ENCODE measurements around the gene COG6. TPM values are rescaled to one million over a fixed set of nuclear protein-coding genes. Genes with fewer than 3 reads are reported as not detected.
A peak's percentile ranks its signal among the peaks of the same experiment; 100 is the strongest.

COG6 gene
- total and polyA plus RNA-seq, 2 of the 4 experiments (the other 2 are of a cell fraction) = 22.8 to 37.5 TPM

- DNase-seq (no peak), ATAC-seq (ENCODE audit: low read depth) (no peak)
- H3K4ac ChIP-seq (ENCODE audit: low read depth, low read length) = no peak overlapping the region
- H4K5ac ChIP-seq (ENCODE audit: low read depth, low read length) = no peak overlapping the region
- no peak overlapping the region for H3K23ac ChIP-seq (ENCODE audit: low read depth, low read length)
- CTCF ChIA-PET = interaction anchor here (0.9 kb wide), 1 partner anchor 11 kb away, joined by 4 read pairs; no protein-coding TSS in a partner anchor
- H3K14ac ChIP-seq (replicated peaks; ENCODE audit: low read depth, low read length) = no peak overlapping the region
- H3K79me1 ChIP-seq (ENCODE audit: low read depth in 1 of 2, low read length in 2 of 2) = no peaks in the 10 kb centered on the region
- BruUV-seq (replicated peaks) = no TSS peak
- H3K9me3 ChIP-seq (ENCODE audit: control insufficient read depth, insufficient read depth, low read length) = no peaks in the 10 kb centered on the region
- no peak overlapping the region for H2BK15ac ChIP-seq (ENCODE audit: low read depth, low read length)
- H2BK120ac ChIP-seq (ENCODE audit: low read depth, low read length) = no peak overlapping the region
- no peak overlapping the region for H3K56ac ChIP-seq (ENCODE audit: extremely low read depth, insufficient read depth, low read length)
- no peak overlapping the region for H4K91ac ChIP-seq (ENCODE audit: insufficient read depth, low read depth, low read length)
- intact Hi-C loops (cut with micrococcal nuclease) (no loop called here), in situ Hi-C loops (cut with MboI; ENCODE audit: low sequenced_read_pairs) (no loop called here), dilution Hi-C loops (cut with HindIII; ENCODE audit: low sequenced_read_pairs, unreplicated experiment) (no loop called here)
- no peak overlapping the region for H2BK20ac ChIP-seq (ENCODE audit: low read depth, low read length)
- H3K4me2 ChIP-seq (ENCODE audit: low read depth, low read length) = no peak overlapping the region
- WGBS, 2 experiments (ENCODE audit: extremely low coverage in 2 of 2, insufficient read length in 1 of 2) = 44% methylated on average over 1 of the region's 2 CpGs; no CpG with 5 or more reads in 1 of the 2 experiments
- TF ChIP-seq SMC3 (IDR thresholded peaks at IDR 0.05; ENCODE audit: low read depth, low read length) (0 out of 2 replicates have a peak, but pooled peaks have one; percentile 14), RAD21 (IDR thresholded peaks at IDR 0.05; ENCODE audit: low read length) (peak; percentile 40), NFE2L2 (IDR thresholded peaks at IDR 0.05; ENCODE audit: low read depth, low read length) (no peak), FOS (IDR thresholded peaks at IDR 0.05; ENCODE audit: low read depth, low read length) (no peak), CTCF (conservative IDR thresholded peaks at IDR 0.05; ENCODE audit: low read depth, low read length) (peak; percentile 21; the same call in 1 of the 2 replicates)
- H3K9me1 ChIP-seq (ENCODE audit: insufficient read depth, low read length) = no peaks in the 10 kb centered on the region
- no peaks in the 10 kb centered on the region for H3K36me3 ChIP-seq (ENCODE audit: control insufficient read depth, insufficient read depth, low read length)
- no peak overlapping the region for H3K27ac ChIP-seq (ENCODE audit: insufficient read depth, low read length)
- no peak overlapping the region for H3K9ac ChIP-seq (ENCODE audit: low read depth, low read length)
- H4K8ac ChIP-seq (ENCODE audit: low read depth in 2 of 2, low read length in 2 of 2) = no peak overlapping the region
- H3K18ac ChIP-seq (ENCODE audit: low read depth, low read length) = no peak overlapping the region
- no peak overlapping the region for H2AK5ac ChIP-seq (ENCODE audit: low read depth, low read length)
- peak overlapping the region; percentile 40 for H2AFZ ChIP-seq (replicated peaks; ENCODE audit: low read length, poor library complexity)
- no peak overlapping the region for H3K4me3 ChIP-seq (ENCODE audit: insufficient read depth, low read depth, low read length)
- no peak overlapping the region for H2AK9ac ChIP-seq (replicated peaks; ENCODE audit: low read depth, low read length, poor library complexity)
- H2BK5ac ChIP-seq (ENCODE audit: low read depth, low read length, poor library complexity, severe bottlenecking) = no peak overlapping the region
- POLR2A ChIA-PET (ENCODE audit: unreplicated experiment) = no interaction called here
- no peaks in the 10 kb centered on the region for H3K27me3 ChIP-seq (ENCODE audit: control insufficient read depth, insufficient read depth, low read length)
- H3K4me1 ChIP-seq (ENCODE audit: control insufficient read depth, insufficient read depth, low read length) = no peaks in the 10 kb centered on the region
- no peaks in the 10 kb centered on the region for H4K20me1 ChIP-seq (ENCODE audit: insufficient read depth, low read length)
Observed at GRCh38 chr13:39765801-39766463, 110.5 kb downstream of the COG6 start.

All from IMR-90 (cell line).